Activated T-cell treated with anti-CD3 and anti-CD28 coated beads for 1 hour (primary cell): ENCODE measurements around the gene SLC36A3.

Source experiments
- DNase-seq: peaks from one replicate; pipeline ENCODE4 v3.0.0-alpha.2; 2020; ENCODE audit warnings: low read depth

SLC36A3 gene

DNA sequence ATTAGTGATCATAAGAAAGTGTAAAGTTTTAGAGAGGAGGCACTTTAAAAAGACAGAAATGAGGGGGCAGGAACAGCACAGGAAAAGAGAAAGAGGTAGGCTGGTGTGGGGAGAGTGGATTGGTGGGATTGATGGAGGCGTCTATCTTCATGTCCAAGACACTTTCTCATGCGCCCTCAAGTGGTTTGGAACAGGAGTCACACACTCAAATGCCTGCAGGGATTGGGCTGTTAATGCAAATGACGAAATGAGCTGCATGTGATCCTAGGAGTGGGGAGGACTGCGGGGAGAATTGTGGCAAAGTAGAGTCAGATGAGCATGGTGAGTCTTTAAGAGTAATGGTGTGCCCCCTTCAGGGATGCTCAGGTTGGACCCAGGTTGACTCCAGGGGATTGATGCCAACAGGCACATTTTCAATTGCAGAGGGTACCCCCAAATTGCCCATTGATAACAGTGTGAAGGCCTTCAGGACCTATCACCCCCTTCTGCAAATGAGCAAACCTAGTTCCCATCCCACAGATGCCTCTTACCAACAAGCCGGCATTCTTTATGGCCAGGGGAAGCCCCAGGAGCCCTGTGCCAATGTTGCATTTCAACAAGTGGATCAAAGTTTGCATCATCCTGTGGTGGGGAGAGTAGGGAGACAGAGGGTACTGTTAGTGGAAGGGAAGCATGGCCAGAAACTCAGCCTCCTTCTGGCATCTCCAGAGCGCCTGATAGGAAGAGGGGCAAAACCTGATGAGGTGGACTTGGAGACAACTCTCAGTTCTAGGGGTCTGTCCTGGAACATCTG, 5.3 kb downstream of the SLC36A3 start:
- DNase-seq: no peak

DNA sequence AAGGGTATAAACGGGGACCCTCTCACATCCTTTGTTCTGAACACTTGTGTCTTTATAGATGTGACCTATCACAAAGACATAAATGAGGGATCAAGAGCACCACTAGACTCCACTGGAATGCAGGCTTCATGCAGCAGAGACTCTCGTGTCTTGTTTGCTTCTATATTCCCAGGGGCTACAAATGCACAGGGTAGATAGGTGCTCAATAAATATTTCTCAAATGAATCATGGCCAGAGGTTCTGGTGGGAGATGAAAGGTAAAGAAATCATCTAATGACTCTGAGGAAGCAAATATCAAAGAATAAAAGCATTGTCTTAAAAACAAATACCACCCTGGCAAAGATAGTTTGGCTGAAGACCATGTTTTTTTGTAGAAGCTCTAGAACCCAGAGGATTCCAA, 6.6 kb downstream of the SLC36A3 start:
- no peak for DNase-seq

DNA sequence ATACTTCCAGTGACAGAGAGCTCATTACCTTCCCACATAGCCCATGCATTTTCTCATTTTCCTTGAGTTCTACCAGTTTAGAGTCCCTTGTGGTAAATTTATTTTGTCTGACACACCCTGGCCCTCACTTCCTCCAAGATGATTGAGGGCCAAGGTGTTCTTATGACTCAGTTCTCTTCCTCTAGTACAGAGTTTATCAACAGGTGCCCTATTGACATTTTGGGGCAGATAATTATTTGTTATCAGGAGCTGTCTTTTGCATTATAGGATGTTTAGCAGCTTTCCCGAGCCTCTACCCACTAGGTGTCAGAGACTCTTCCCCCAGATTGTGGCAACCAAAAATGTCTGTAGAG, 7.1 kb downstream of the SLC36A3 start:
- no peak for DNase-seq

DNA sequence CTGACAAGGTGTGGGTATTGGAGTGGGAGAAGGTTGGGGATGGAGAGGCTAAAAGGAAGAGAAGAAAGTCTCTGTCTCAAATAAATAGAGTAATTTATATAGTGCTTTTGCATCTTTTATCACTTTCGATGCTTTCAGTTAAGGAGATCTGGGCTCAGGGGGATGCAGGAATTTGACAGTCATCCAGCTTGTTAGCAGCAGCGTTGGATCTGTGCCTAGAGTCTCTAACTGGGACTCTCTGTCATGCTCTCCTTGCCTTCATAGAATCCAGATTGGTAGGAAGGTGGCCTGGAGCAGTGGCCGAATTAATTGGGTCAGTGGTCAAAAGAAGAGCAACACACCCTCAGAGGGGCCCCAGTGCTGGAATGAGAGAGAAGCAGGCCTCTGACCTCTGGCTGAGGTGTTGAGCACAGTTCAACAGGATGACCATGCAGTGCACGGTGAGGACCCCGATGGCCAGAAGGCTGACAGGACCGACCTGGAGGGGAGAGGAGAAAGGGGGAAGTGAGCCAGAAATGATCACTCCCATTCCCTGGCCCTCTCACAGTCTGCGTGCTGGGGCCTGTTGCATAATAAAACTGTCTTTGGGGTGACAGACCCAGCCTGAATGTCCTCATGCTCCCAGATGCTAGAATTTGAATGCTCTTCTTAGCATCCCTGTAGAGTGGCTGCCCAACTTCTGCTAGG, 7.6 kb downstream of the SLC36A3 start:
- DNase-seq: no peak

DNA sequence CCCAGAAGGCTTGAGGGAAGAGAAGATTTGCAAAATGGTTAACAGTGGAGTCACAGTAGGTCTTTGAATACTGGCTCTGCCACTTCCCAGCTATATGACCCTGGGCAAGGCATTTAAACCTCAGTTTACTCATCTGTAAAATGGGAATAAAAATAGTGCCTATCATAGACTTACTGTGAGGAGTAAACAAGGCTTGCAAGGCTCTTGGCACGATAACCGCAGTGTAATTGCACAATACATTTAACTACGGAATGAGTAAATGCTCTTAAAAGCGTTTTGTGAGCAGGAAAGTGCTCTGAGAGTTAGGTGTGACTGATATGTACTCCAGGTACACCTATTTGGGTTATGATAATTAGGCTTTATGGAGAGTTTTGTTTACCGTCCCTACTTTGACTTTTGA, 8.4 kb downstream of the SLC36A3 start:
- no peak for DNase-seq

DNA sequence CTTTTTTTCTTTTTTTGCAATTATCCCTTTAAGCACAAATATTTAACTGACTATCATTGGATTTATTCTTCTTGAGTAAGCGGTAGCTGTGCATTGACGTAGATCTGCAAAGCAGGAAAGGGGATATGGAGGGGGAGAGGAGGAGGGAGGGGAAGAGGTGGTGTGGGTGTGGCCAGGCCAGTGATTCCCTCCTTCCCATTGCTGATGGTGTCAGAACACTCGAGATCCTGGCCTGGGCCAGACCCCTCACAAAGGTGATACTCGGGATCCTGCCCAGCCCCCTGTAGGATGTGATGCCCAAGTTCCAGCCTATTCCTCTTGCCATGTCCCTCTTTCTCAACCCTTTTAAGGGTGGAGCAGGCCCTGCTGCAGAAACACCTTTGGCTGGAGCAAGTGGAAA, 9.9 kb downstream of the SLC36A3 start:
- DNase-seq: no peak

DNA sequence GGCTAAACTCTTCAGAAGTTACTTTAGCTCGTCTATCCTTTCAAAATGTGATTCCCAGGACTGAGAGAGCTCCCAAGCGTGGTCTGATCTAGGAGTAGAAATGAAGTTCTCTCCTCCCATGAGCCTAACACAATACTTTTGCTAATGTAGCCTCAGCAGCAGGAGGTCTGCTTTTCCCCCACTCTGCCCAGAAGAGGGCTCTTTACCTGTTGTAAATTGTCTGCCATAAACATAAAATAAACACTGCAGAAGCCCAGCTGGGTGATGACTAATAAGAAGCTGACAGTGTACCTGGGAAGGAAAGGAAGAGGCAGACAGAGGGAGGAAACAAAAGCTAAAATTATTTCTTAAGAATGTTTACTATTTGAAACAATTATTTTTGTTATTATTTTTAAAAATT, 15.4 kb downstream of the SLC36A3 start:
- no peak for DNase-seq

DNA sequence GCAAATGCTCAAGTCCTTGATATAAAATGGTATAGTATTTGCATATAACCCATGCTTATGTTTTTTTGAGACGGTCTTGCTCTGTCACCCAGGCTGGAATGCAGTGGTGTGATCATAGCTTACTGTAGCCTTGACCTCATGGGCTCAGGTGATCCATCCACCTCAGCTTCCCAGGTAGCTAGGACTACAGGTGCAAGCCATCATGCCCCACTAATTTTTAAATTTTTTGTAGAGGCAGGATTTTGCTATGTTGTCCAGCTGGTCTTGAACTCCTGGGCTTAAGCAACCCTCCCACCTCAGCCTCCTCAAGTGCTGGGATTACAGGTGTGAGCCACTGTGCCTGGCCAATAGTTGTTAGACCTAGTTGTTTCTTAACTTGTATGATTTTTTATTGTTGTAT, 17.3 kb downstream of the SLC36A3 start:
- no peak for DNase-seq

DNA sequence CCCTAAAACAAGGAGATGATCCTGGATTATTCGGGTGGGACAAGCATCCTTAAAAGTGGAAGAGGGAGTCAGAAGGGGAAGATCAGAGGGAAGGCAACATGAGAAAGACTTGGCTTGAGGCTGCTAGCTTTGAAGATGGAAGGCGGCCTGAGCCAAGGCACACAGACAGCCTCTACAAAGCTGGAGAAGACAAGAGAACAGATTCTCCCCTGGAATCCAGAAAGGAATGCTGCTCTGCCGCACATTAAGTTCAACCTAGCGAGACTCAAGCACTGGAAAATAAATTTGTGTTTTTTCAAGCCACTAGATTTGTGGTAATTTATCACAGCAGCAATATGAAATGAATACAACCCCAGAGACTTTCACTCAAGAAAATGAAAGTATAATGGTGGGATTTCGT, 17.9 kb downstream of the SLC36A3 start:
- DNase-seq: no peak

DNA sequence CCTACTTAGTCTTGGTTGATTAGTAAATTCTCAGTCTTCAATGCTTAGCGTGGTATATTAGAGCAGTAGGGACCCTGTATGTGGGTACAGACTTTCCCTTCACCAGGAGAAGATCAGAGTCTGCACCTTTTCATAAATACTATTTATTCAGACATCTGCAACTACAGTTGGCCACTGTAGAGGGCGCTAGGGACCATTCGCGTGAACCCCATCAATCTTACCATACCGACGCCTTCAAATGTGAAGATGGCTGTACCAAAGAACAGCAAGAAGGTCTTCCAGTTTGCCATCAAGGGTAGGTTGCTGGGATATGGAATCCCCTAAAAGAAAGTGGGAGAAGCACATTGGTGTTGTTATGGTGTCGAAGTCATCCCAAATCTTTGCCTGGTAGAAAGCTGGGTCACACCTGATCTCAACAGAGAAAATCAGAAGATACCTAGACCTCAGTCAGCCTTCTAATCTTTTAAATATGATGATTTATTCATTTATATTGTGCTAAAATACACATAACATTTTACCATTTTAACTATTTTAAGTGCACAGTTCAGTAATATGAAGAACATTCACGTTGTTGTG, 19.1 kb downstream of the SLC36A3 start:
- DNase-seq: no peak

DNA sequence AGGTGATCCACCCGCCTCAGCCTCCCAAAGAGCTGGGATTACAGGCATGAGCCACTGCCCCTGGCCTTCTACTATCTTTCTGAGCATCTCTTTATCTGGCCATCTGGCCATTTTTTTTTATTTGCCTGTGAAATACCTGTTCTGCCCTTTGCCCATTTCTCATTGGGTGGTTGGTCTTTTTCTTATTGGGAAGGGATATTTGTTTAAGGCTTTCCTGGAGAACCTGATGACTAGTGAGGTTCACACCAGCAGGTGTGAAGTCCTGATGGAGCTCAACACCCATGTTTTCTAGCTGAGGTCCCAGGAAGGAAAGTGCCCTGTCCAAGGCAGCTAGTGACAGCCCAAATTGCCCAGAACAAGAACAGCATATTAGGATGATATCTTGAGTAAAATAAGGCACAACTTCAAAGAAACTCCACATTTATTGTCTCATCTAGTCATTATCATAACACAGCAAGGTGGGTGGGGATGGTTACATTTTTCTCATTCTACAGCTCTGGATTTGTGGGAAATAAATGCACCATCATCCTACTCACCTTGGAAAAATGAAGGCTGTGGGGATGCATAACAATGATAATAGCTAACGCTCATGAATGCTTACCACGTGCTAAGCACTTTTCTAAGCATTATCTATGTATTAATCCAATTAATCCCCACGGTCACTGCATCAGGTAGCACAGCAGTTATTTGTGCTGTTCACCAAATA, 20.3 kb downstream of the SLC36A3 start:
- no peak for DNase-seq

DNA sequence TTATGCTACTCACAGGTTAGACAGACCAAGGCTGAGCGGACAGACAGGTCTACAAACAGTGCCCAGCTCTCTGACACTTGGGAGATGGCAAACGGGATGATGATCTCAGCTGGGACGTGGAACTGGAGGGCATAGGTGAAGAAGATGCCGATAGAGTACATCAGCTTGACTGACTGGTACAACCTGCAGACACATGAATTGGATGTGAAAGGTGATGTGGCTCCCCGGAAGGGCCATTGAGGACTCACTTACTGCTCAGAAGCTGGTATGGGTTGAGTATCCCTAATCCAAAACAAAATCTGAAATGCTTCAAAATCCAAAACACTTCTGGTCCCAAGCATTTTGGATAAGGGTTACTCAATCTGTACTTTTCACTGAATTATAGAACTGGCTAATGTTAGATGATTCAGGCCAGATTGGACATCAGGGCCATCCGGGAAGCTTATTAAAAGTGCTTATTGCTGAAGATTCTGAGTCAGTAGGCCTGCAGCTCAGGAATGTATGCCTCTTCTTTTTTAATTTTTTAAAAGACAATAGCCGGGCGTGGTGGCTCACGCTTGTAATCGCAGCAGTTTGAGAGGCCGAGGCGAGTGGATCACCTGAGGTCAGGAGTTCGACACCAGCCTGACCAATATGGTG, 22.4 kb downstream of the SLC36A3 start:
- DNase-seq: no peak

DNA sequence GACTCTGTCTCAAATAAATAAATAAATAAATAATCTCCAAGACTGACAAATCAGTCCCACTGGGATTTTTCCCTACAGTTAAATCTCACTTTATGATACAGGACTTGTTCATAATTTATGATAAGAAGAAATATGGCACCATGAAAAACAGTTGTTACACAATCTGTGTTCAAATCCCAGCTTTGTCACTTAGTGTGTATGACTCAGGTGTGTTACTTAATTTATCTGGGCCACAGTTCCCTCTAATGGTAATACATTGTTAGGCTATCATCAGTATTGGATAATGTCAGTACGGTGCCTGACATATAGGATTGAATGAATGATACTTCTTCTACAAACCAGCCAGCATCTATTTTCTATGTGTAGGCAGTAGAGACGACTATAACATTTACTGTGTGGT, 23.1 kb downstream of the SLC36A3 start:
- no peak for DNase-seq

DNA sequence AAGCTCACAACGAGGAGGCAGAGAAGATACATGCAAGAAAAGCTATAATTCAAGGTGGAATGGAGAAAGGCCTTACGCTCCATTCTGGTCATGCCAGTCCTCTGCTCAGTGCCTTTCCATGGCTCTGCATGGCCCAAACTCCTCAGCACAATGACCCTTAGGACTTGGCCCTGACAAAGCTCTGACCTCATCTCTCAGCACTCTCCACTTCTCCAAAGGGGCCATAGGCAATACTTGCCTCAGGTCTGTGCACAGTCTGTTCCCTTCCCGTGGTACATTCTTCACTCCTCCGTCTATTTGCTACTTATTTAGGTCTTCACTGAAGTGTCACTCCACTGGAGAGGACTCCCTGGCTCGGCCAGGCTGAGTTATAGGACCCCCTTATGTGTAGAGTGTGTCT, 24.7 kb downstream of the SLC36A3 start:
- DNase-seq: no peak

DNA sequence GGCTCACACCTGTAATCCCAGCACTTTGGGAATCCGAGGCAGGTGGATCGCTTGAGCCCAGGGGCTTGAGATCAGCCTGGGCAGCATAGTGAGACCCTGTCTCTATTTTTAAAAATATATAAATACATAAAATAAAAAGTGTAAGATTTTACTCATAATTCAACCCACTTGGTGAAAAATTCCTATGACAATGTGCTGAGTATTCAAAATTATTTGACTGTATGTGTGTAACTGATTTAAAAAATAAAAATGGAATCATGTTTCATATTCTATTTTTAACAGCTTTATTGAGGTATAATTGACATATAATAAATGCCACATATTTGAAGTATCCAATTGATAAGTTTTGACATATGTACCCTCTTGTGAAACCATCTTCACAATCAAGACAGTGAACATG, 27.8 kb downstream of the SLC36A3 start:
- no peak for DNase-seq

DNA sequence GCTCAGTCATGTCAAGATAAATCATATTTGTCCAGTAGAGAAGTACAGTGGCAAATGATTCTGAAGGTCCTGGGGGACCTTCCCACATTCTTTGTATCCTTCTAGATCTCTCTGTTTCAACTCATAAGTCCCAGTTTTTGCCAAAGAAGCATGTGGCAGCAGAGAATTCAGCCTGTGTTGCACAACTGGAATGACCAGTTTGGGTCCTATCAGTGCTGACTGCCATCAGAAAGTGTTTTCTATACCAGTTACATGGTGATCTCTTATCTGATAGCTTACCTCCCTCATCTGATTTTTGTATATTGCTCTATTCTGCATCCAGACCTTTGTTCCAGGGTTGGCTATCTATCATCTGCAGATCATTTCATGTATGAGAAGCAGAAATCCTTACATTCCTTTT, 28.9 kb downstream of the SLC36A3 start:
- DNase-seq: no peak

DNA sequence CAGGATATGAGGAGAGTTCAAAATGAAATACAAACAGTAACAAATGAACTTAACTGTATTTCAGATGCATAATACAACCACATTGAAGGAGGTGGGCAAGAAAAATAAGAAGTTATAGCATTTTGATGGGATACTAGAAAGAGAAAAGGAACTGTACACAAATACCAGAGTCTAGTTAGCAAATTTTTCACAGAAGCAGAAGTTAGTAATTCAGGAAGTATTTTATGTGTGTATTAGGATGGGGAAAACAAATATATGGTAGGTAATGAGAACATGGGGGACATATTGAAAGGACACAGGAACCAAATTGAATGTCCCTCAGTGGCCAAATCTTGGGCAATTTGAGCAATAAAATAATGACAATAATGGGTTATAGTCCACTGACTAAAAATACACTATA, 32.2 kb downstream of the SLC36A3 start:
- DNase-seq: no peak

DNA sequence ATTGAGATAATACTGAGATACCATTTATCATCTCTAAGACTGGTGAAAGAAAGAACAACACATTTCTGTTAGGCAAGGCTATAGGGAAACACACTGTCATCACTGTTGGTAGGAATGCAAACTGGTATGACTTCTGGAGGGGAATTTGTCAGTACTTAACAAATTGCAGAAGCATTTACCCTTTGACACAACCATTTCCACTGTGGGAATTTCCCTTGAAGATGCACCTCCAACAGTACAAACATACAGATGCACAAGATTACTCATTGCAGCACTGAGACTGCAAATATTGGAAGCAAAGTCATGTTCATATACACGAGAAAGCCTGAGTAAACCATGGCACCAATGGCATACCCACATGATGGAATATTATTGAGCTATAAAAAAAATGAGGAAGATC, 33.0 kb downstream of the SLC36A3 start:
- no peak for DNase-seq

DNA sequence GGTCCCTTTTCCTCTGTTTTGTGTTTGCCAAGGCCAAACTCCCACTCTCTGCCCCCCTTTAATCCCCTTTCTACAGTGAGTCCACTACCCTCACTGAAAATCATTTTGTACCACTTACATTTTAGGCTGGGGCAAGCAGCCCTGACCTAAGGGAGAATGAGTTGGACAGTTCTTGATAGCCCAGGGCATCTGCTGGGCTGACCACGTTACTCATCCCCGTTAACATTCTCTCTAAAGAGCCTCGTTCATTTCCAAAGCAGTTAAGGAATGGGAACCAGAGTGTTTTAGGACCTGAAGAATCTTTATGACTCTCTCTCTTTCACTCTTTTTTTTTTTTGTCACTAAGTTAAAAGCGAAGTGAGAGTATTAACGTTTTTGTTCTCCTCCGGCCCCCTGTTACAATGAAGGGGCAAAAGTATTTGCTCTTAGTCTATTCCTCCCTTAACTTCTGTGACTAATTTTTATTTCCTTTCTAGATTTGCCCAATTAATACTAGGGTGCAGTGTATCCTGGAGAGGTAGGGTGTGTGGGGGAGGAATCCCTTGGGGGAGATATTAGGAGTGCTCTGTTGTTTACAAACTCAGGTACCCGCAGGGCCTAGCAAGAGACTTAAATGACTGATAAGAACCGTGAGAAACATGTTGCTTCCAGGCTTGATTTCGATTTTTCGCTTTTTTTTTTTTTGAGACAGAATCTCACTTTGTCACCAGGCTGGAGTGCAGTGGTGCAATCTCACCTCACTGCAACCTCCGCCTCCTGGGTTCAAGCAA, 35.9 kb downstream of the SLC36A3 start:
- no peak for DNase-seq

DNA sequence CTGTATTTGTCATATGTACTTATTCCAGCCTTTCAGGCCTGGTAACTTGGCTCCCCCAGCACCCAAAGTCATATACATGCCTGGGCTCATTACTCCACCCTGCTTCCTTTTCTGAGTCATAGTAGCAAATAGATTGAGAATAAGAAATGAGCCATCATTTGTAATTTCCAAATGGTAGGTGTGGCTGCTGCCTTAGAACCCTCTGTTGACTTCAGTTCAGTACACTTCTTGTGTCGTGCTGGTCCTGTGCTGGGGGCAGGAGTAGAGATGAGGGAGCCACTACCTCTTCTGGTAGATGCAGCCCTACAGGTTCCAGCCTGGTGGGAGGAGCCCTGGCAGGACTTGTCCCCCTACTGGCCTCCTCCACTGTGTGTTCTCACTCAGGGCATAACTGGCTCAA, 39.5 kb downstream of the SLC36A3 start:
- no peak for DNase-seq

DNA sequence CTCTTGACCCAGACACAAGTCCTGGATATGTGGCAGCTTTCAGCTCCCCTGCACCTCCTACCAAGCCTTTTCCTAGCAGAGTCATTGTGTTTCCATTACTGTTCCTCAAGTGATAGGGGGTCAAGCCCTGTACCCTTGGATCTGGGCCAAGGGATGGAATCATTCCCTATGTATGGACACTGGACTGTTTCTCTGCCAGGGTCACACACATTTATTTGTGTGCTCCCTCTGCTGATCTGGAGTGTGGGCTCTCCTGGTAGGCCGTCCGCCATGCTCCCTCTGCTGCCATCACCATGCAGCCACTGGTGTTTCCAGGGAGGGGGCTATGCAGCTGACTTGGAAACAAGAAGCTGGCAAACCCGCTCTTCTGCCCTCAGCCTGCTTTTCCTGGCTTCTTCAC, 41.0 kb downstream of the SLC36A3 start:
- DNase-seq: no peak

DNA sequence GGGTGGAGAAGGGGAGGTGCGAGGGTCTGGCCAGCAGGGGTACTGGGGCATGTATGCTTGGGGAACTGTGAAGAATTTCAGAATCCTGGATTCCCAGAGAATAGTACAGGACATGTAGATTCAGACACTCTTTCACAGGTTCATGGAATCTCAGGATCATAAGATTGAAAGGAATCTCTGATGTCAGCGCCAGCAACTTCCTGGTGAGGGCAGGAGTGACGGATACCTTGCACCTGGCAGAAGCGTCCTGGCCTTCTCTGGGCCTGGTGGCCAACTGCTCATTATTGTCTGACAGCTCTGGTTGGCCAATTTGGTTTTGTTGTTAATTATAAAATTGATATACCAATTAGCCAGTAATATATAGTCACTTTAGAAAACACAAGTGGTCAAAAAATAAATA, 43.6 kb downstream of the SLC36A3 start:
- DNase-seq: no peak
